ENCODE data around the gene ABLIM1. TPM values are rescaled to one million over a fixed set of nuclear protein-coding genes. Genes with fewer than 3 reads are reported as not detected.

Gene ABLIM1
- total RNA-seq, 6 donors from 2014 or later = 92.2 to 153 (median 131) TPM

DNA sequence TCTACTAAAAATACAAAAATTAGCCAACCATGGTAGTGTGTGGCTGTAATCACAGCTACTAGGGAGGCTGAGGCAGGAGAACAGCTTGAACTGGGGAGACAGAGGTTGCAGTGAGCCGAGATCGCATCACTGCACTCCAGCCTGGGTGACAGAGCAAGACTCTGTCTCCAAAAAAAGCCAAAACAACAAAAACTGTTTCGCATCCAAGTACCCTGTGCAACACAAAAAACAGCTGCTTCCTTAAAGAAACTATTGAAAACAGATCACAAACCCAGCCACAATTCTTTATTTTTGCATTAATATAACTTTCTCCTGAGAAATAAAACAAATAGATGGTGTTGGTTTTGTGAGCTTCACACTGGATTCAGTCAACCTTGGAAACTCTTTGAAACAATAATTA lies 141.7 kb downstream of the ABLIM1 start:
- H3K27me3 ChIP-seq = no peaks in the 10 kb centered on the region
- no peak for ATAC-seq (ENCODE audit: low FRiP score in 2 of 2)
- H3K27ac ChIP-seq = peak overlapping the region in 2 of 4 donors; percentile 23 to 37
- whole genome bisulfite sequencing, 2 donors = 58 to 89% methylated on average over 3 of the region's 3 CpGs
- DNase-seq = no peak
- no peaks in the 10 kb centered on the region for H3K36me3 ChIP-seq
- peaks cover 3 to 20% (median 12%) of the 10 kb centered on the region in 4 donors for H3K4me1 ChIP-seq
- no peak overlapping the region for H3K4me3 ChIP-seq
- TF ChIP-seq POLR2A (IDR thresholded peaks at IDR 0.05) (no peak), EP300 (IDR thresholded peaks at IDR 0.05) (no peak), POLR2AphosphoS5 (IDR thresholded peaks at IDR 0.05) (no peak)
- TF ChIP-seq, protein P1, sequence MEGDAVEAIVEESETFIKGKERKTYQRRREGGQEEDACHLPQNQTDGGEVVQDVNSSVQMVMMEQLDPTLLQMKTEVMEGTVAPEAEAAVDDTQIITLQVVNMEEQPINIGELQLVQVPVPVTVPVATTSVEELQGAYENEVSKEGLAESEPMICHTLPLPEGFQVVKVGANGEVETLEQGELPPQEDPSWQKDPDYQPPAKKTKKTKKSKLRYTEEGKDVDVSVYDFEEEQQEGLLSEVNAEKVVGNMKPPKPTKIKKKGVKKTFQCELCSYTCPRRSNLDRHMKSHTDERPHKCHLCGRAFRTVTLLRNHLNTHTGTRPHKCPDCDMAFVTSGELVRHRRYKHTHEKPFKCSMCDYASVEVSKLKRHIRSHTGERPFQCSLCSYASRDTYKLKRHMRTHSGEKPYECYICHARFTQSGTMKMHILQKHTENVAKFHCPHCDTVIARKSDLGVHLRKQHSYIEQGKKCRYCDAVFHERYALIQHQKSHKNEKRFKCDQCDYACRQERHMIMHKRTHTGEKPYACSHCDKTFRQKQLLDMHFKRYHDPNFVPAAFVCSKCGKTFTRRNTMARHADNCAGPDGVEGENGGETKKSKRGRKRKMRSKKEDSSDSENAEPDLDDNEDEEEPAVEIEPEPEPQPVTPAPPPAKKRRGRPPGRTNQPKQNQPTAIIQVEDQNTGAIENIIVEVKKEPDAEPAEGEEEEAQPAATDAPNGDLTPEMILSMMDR (IDR thresholded peaks at IDR 0.05) = no peak
- no peaks in the 10 kb centered on the region for H3K9me3 ChIP-seq

DNA sequence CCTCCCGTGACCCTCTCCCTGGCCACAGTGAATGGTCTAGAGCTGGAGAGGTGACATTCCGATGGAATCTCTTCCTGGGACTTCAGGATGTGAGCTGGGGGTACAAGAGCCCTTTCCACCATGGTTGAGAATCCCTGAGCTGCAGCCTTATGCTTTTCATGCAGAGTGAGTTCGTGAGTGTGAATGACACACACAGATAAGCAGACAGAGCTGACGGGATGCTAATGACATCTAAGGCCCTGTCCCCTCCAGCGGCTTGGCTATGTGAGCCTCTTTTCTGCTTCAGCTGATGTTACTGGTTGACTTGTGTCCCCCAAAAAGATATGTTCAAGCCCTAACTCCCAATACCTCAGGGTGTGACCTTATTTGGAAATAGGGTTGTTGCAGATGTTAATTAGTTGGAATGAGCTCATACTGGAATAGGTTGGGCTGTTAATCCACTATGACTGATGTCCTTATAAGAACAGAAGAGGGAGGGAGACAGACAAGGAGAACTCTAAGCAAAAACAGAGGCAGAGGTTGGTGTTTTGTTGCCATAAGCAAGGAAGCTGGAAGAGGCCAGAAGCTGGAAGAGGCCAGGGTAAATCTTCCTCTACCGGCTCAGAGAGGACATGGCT lies 142.7 kb downstream of the ABLIM1 start:
- H3K4me3 ChIP-seq = no peak overlapping the region
- H3K27me3 ChIP-seq = no peaks in the 10 kb centered on the region
- 81 to 96% methylated on average over 5 to 6 of the region's 6 CpGs for WGBS, 2 donors
- peak overlapping the region in 1 of 4 donors; percentile 14 for H3K27ac ChIP-seq
- no peak for TF ChIP-seq POLR2A (IDR thresholded peaks at IDR 0.05)
- no peak for TF ChIP-seq EP300 (IDR thresholded peaks at IDR 0.05)
- TF ChIP-seq, protein P1 (IDR thresholded peaks at IDR 0.05) = no peak
- no peak for TF ChIP-seq POLR2AphosphoS5 (IDR thresholded peaks at IDR 0.05)
- H3K4me1 ChIP-seq = peaks cover 3 to 18% (median 9%) of the 10 kb centered on the region in 4 donors
- DNase-seq (no peak), ATAC-seq (ENCODE audit: low FRiP score in 2 of 2) (no peak)
- no peaks in the 10 kb centered on the region for H3K36me3 ChIP-seq
- no peaks in the 10 kb centered on the region for H3K9me3 ChIP-seq

DNA sequence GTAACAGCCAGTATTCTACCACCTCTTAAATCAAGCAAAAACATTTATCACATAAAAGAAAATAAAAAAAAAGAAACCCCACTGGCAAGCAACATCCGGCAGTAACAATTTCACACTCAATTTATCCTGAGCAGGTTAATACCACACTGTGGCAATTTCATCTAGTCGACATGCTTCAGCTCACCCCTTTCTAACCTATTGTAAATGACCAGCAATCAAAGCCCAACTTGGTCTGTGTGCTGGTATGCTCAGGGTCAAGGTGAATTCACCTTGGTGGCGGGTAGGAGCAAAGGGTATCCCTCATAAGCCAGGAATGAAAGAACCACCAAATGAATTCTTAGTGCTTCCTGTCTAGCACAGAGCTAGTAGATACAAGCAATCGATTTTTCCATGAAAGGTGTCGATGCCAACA lies 144.7 kb downstream of the ABLIM1 start:
- no peak overlapping the region for H3K27ac ChIP-seq
- ATAC-seq (ENCODE audit: low FRiP score in 2 of 2) = no peak
- TF ChIP-seq POLR2AphosphoS5 (IDR thresholded peaks at IDR 0.05) (no peak), POLR2A (IDR thresholded peaks at IDR 0.05) (no peak), EP300 (IDR thresholded peaks at IDR 0.05) (no peak)
- TF ChIP-seq, protein P1 (IDR thresholded peaks at IDR 0.05) = no peak

DNA sequence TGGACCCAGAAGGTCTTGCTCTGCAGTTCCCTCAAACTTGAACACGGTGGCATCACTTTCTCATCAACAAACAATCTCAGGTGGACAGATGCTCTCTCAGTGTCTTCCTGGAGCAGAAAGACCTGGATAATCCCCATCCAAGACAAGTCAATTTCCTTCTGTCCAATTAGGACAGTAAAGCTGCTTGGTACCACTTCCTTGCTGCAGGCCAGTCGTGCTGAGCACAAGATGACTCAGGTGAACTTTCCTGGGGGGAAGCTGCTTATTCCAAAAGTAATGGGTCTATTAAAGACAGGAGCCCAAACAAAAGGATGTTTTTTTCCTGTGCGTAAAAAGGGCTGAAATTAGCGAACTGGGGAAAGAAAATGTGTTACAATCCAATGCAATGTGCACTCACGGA lies 146.2 kb downstream of the ABLIM1 start:
- TF ChIP-seq, protein P1 (IDR thresholded peaks at IDR 0.05) = no peak
- no peak for TF ChIP-seq EP300 (IDR thresholded peaks at IDR 0.05)
- TF ChIP-seq POLR2AphosphoS5 (IDR thresholded peaks at IDR 0.05) = no peak
- TF ChIP-seq POLR2A (IDR thresholded peaks at IDR 0.05) = no peak
- Histone ChIP-seq H3K4me1 (peaks cover 14 to 29% (median 15%) of the 10 kb centered on the region in 4 donors), H3K4me3 (no peak overlapping the region), H3K27ac (no peak overlapping the region), H3K36me3 (no peaks in the 10 kb centered on the region), H3K27me3 (no peaks in the 10 kb centered on the region), H3K9me3 (no peaks in the 10 kb centered on the region)
- ATAC-seq (ENCODE audit: low FRiP score in 2 of 2) (no peak), DNase-seq (no peak)
- WGBS, 2 donors = 93% methylated on average over 5 of the region's 5 CpGs

More for the DNA sequence above, 144.7 kb downstream of the ABLIM1 start:
- Histone ChIP-seq H3K36me3 (no peaks in the 10 kb centered on the region), H3K27me3 (no peaks in the 10 kb centered on the region), H3K4me1 (peaks cover 0 to 16% (median under 1%) of the 10 kb centered on the region in 4 donors), H3K4me3 (no peak overlapping the region), H3K9me3 (no peaks in the 10 kb centered on the region)
- WGBS, 2 donors = 75 to 80% methylated on average over 5 of the region's 5 CpGs
- DNase-seq = no peak

DNA sequence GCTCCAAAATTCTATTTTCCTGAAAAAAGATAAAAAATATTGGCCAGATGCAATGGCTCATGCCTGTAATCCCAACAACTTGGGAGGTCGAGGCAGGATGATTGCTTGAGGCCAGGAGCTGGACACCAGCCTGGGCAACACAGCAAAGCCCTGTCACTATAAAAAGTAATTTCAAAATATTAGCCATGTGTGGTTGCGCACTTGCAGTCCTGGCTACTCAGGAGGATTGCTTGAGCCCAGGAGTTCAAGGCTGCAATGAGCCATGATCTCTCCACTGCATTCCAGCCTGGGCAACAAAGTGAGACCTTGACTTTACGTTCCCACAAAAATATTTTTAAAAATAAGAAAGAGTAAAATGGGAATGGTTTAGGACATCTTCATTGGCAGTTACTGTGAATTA lies 149.7 kb downstream of the ABLIM1 start:
- H3K36me3 ChIP-seq = no peaks in the 10 kb centered on the region
- TF ChIP-seq EP300 (IDR thresholded peaks at IDR 0.05) (no peak), POLR2AphosphoS5 (IDR thresholded peaks at IDR 0.05) (no peak), POLR2A (IDR thresholded peaks at IDR 0.05) (no peak)
- TF ChIP-seq, protein P1 (IDR thresholded peaks at IDR 0.05) = no peak
- no peak overlapping the region for H3K4me3 ChIP-seq
- peaks cover 36 to 45% (median 38%) of the 10 kb centered on the region in 4 donors for H3K4me1 ChIP-seq
- H3K9me3 ChIP-seq = no peaks in the 10 kb centered on the region
- WGBS, 2 donors = 83 to 100% methylated on average over 3 of the region's 3 CpGs
- DNase-seq = no peak
- ATAC-seq (ENCODE audit: low FRiP score in 2 of 2) = no peak
- H3K27ac ChIP-seq = peak overlapping the region in 2 of 4 donors; percentile 66 to 75
- H3K27me3 ChIP-seq = no peaks in the 10 kb centered on the region
